ENCODE data around the gene CASQ1.

The CASQ1 gene

GRCh38 chr1:160196143-160196542 is 5.8 kb downstream of the CASQ1 start:
- TF ChIP-seq CTCF (IDR thresholded peaks at IDR 0.05; ENCODE audit: insufficient read depth, low read length, poor library complexity, severe bottlenecking), result no peak
- TF ChIP-seq EZH2phosphoT487 (conservative IDR thresholded peaks at IDR 0.05; ENCODE audit: low read length), result no peak
- H3K9me3 ChIP-seq (ENCODE audit: insufficient read depth, low read length), result no peaks in the 10 kb centered on the region
- no peaks in the 10 kb centered on the region for H4K20me1 ChIP-seq (ENCODE audit: low read depth, low read length)
- no peak overlapping the region for H2AFZ ChIP-seq (ENCODE audit: low read depth, low read length, severe bottlenecking)
- no peaks in the 10 kb centered on the region for H3F3A ChIP-seq (ENCODE audit: insufficient read depth)
- H3K9ac ChIP-seq (ENCODE audit: low read length), result no peak overlapping the region
- no peaks in the 10 kb centered on the region for H3K27me3 ChIP-seq (ENCODE audit: low read length)
- H3K36me3 ChIP-seq (ENCODE audit: low read length), result no peaks in the 10 kb centered on the region
- H3K79me2 ChIP-seq (ENCODE audit: insufficient read depth, low read length), result no peaks in the 10 kb centered on the region
- no peak overlapping the region for H3K4me3 ChIP-seq (ENCODE audit: insufficient read depth, low read length, poor library complexity, severe bottlenecking)
- no peak overlapping the region for H3K27ac ChIP-seq (ENCODE audit: low read depth, low read length)
- no peaks in the 10 kb centered on the region for H3K9me2 ChIP-seq (replicated peaks; ENCODE audit: insufficient read depth, low read length)
- no peak overlapping the region for H3K4me2 ChIP-seq (ENCODE audit: low read depth, low read length, poor library complexity, severe bottlenecking)

- Histone ChIP-seq H3K9me3 (ENCODE audit: insufficient read depth, low read length) (no peaks in the 10 kb centered on the region), H3F3A (ENCODE audit: insufficient read depth) (no peaks in the 10 kb centered on the region), H3K27me3 (ENCODE audit: low read length) (no peaks in the 10 kb centered on the region), H3K4me2 (ENCODE audit: low read depth, low read length, poor library complexity, severe bottlenecking) (no peak overlapping the region), H3K9me2 (replicated peaks; ENCODE audit: insufficient read depth, low read length) (no peaks in the 10 kb centered on the region), H3K4me3 (ENCODE audit: insufficient read depth, low read length, poor library complexity, severe bottlenecking) (no peak overlapping the region), H3K9ac (ENCODE audit: low read length) (no peak overlapping the region), H2AFZ (ENCODE audit: low read depth, low read length, severe bottlenecking) (no peak overlapping the region), H4K20me1 (ENCODE audit: low read depth, low read length) (no peaks in the 10 kb centered on the region), H3K27ac (ENCODE audit: low read depth, low read length) (no peak overlapping the region), H3K36me3 (ENCODE audit: low read length) (no peaks in the 10 kb centered on the region), H3K79me2 (ENCODE audit: insufficient read depth, low read length) (no peaks in the 10 kb centered on the region)
- TF ChIP-seq CTCF (IDR thresholded peaks at IDR 0.05; ENCODE audit: insufficient read depth, low read length, poor library complexity, severe bottlenecking) (no peak), EZH2phosphoT487 (conservative IDR thresholded peaks at IDR 0.05; ENCODE audit: low read length) (no peak)
These were observed 6.9 kb downstream of the CASQ1 start for GRCh38 chr1:160197231-160197630.

- no peak overlapping the region for H2AFZ ChIP-seq (ENCODE audit: low read depth, low read length, severe bottlenecking)
- H3K9me2 ChIP-seq (replicated peaks; ENCODE audit: insufficient read depth, low read length), result no peaks in the 10 kb centered on the region
- no peaks in the 10 kb centered on the region for H3K36me3 ChIP-seq (ENCODE audit: low read length)
- H4K20me1 ChIP-seq (ENCODE audit: low read depth, low read length), result no peaks in the 10 kb centered on the region
- H3K9ac ChIP-seq (ENCODE audit: low read length), result no peak overlapping the region
- H3F3A ChIP-seq (ENCODE audit: insufficient read depth), result peaks cover 14% of the 10 kb centered on the region
- no peak overlapping the region for H3K4me2 ChIP-seq (ENCODE audit: low read depth, low read length, poor library complexity, severe bottlenecking)
- H3K4me3 ChIP-seq (ENCODE audit: insufficient read depth, low read length, poor library complexity, severe bottlenecking), result no peak overlapping the region
- H3K27me3 ChIP-seq (ENCODE audit: low read length), result no peaks in the 10 kb centered on the region
- TF ChIP-seq CTCF (IDR thresholded peaks at IDR 0.05; ENCODE audit: insufficient read depth, low read length, poor library complexity, severe bottlenecking), result no peak
- TF ChIP-seq EZH2phosphoT487 (conservative IDR thresholded peaks at IDR 0.05; ENCODE audit: low read length), result no peak
- H3K27ac ChIP-seq (ENCODE audit: low read depth, low read length), result no peak overlapping the region
- H3K9me3 ChIP-seq (ENCODE audit: insufficient read depth, low read length), result no peaks in the 10 kb centered on the region
- peaks cover 1% of the 10 kb centered on the region; the same call in 1 of the 2 replicates for H3K79me2 ChIP-seq (ENCODE audit: insufficient read depth, low read length)
These were observed 10.4 kb downstream of the CASQ1 start for GRCh38 chr1:160200786-160201185.
